NCI-H748 (cell line): ENCODE results near the gene LPO.
A peak's percentile ranks its signal among the peaks of the same experiment; 100 is the strongest.

Experiments used
- DNase-seq: peaks from one replicate; lab custom pipeline; 2025; ENCODE audit not compliant: unreplicated experiment; lab: John Stamatoyannopoulos, UW

Gene LPO

DNA sequence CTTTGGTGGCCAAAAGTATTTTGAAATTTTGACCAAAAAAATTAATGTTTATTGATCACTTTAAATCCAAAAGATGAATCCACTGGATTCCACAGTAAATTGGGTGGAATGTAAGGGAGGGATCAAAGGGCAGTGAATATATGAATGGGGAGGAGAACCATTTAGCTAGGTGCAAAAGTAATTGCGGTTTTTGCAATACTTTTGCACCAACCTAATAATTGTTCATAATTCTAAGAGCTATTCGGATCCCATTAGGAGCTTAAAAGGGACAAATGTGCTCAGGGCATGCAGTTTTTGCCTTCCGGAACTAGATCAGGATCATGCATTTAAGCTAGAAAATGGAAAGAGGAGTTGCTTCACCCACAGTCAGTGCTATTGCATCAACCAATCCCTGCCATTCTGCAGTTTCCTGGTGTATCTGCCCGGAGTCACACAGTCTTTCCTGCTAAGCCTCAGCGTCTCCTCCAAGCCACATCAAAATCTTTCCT is at the start of gene LPO:
TSS of gene LPO (plus strand) at position 438 of the 488 bp plus-strand sequence. CDS start 4,396 bp downstream, outside the sequence.
- DNase-seq, result no peak

DNA sequence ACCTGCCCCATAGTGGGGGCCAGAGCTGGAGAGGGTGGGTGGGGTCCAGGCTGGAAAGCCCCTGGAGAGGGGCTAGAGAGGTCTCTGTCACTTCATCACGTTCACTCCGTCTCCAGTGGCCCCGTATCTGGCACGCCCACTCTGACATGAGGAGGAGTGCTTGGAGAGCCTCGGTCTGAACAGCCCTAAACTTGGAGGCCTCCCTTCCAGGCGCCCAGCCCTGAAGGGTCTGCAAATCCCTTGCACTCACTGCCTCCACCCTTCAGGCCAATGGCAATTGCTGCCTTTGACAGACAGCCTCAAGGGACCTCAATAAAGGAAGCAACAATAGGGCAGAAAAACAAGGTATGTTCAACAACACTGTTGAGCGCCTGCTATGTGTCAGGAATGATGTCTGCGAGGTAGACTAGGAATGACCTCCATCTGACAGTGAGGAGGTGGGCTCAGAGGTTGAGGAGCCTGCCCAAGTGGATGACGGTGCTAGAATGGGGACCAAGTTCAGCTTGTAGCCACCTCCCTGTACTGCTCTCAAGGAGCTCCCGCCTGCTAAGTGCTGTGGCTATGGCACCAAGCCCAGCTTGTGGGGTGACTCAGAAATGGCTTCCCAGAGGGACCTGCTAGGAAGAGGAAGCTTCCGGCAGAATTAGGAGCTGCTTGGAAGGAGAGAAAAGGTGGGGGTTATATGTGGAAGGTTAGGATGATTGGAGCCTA is 48.8 kb upstream of the LPO start:
- no peak for DNase-seq

DNA sequence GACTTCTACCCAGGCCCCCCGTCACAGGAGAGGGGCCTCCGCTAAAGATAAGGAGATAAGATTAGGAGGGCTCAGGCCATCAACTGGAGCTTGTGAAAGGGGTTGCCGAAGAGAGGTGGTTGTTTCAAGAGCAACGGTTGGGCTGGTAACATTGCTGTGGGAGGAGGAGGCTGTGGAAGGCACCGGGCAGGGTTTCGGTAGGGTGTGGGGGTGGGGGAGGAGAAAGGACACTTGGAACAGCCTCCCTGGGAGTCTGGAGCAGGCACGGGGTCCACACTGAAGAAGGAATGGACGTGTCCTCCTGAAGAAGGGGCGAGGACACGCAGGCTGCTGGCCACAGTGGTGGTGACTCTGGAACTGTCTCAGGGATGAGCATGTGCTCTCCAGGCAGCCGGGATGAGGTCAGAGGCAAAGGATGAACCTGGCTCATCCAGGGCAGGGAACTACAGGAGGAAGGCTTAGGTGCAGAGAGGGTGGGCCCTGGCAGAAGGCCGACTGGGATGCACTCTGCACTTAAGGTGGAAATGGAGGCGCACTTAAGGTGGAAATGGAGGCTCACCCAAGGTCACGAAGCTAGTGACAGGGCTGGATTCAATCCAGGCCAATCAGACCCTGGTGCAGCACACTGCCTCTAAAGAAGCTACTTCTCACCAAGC is 47.0 kb upstream of the LPO start:
- no peak for DNase-seq

DNA sequence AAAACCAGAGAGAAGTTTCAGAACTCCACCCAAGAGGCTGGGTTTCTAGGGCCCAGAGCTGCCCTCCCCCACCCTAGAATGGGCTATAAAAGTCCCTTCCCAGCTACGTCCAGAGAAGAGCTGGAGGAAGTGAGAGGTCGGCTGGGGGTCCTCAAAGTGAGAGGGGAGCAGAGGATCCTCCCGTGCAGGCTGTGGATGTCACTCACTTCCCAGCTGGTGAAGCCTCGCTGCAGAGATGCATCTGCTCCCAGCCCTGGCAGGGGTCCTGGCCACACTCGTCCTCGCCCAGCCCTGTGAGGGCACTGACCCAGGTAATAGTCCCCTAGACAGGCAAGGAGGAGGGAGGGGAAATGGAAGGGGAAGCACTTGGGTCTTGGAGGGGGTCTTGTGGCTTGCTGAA is 45.8 kb upstream of the LPO start, which contains the start of gene EPX:
TSS of gene EPX (plus strand) at position 115 of the 400 bp plus-strand sequence. CDS start at position 236, 121 bp downstream.
- DNase-seq, result no peak

DNA sequence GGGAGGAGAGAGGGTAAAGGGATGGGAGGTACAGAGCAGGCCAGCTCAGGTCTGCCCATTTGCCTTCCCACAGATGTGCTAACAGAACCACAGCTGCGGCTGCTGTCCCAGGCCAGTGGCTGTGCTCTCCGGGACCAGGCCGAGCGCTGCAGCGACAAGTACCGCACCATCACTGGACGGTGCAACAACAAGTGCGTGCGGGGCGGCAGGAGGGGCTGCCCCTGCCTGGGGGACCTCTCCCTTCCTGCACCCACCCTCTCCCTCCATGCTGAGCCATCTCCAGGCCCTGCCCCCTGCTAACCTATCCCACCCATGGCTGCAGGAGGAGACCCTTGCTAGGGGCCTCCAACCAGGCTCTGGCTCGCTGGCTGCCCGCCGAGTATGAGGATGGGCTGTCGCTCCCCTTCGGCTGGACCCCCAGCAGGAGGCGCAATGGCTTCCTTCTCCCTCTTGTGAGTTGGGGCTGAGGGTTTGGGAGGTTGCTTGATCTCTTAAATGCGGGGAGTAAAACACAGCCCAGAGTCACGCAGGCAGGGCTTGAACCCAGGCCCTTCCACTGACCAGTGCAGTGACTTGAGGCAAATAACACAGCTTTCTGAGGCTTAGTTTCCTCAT is 44.6 kb upstream of the LPO start:
- DNase-seq, result no peak

DNA sequence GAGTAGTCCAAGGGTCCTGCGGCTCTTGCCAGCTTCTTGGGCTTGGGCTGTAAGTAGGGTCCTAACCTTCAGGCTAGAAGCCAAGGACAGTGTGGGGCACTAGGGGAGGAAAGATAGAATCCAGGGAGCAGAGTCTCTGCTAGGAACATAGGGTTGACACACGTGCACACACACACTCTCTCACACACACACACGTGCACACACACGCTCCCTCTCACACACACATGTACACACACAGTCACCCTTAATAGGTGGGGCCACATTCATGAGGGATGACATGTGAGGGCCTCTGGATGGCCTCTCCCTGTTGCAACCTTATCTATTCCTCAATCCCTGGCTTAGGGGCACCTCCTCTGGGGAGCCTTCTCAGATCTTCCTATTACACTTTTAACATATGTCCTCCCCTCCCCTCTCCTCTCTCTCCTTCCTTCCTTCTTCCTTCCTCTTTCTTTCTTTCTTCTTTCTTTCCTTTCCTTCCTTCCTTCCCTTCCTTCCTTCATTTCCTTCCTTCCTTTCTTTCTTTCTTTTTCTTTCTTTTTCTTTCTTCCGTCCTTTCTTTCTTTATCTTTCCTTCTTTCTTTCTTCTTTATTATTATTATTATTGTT is 42.8 kb upstream of the LPO start:
- DNase-seq, result no peak

DNA sequence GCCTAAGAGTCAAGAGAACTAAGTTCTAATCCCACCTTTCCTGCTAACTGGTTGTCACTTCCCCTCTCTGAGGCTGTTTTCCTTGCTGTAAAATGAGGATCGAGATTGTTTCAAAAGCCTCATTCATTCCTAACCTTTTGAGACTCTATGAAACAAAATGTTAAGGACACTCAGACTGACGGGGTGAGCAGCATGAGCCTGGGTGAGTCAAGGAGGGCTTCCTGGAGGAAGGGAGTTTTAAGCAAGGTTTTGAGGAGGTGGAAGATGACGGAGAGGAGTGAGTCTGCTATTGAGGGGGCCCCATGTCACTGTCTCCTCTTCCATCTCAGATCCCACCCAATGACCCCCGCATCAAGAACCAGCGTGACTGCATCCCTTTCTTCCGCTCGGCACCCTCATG is 41.8 kb upstream of the LPO start:
- no peak for DNase-seq

DNA sequence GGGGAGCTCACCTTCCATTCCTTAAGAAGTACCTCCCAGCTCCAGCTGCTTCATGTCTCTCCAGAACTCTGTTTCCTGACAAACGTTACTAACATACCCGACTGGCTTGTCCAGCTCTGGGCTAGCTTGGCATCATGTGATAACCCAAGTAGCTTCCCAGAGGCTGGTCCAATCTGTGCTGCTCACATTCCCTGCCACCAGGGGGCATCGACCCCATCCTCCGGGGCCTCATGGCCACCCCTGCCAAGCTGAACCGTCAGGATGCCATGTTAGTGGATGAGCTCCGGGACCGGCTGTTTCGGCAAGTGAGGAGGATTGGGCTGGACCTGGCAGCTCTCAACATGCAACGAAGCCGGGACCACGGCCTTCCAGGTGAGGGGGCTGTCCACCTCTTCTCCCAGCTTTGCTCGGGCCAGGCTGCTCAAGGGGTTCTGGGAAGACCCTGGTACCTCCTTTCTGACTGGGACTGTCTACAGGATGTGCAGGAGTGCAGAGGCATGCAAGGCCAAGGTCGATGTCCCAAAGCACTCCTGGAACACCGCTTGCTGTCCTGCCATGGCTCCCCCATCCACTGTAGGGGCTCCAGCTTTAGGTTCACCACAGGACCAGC is 38.3 kb upstream of the LPO start:
- peak; percentile 78 for DNase-seq

DNA sequence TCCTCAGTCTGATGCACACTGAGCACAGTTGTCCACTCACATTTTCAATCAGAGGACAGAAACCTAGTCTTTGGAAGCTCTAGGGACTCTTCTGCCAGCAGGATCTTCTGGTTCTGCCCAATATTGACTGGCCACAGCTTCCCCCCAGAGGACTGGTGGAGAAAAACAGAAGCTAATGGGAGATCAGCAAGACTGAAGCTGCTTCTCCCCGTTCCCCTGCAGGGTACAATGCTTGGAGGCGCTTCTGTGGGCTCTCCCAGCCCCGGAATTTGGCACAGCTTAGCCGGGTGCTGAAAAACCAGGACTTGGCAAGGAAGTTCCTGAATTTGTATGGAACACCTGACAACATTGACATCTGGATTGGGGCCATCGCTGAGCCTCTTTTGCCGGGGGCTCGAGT is 35.5 kb upstream of the LPO start:
- no peak for DNase-seq

DNA sequence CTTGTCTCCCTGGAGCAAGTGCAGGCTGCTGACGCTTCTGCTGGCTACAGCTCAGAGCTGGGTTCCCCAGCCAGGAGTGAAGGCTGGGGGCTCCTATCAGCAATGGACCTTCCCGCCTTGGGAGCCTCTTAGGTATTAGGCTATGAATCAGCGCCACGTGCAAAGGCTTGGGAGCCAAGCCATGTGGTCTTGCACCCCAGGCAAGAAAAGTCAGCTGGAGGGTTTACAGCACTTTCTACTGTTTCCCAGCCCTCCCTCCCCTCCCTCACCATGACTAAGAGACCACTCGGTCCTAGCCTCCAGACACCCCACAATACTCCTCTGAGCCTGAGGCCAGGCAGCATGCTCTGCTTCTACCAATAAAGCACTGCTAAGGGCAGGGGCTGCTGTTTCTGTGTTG is 33.6 kb upstream of the LPO start:
- DNase-seq, result no peak

DNA sequence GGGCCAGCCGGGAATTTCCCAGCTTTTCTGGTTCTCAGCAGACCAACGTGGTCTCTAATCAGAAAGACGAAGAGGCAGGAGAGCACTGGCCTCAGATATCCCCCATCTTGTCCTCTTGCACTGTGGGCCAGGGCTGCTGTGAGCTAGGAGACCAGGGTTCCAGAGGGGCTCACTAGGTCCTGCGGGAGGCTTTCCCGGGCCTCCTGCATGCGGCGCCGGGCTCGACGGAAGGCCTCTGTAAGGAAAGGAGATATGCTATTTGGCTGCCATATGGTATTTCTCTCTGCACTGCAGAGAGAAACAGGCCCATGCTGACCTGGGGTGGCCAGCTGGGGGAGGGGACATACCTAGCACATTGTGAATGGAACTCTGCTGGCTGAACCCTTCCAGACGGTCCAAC is 32.4 kb upstream of the LPO start:
- no peak for DNase-seq

DNA sequence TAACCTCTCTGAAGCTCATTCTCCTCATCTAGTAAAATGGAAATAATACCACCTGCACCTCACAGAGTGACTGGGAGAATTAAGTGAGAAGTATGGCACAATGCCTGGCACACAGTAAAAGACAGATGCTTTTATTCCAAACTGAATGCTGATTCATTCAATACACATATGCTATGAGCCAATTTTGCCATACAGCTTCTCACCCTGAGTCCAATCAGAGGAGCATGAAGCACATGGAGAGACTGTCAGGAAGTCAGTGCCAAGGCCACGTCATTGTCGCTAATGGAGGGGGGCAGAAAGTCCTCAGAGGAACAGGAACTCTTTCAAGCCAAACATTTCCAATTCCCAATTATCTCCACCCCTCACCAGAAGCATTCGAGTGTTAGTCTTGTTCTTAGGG is 30.9 kb upstream of the LPO start:
- DNase-seq, result no peak

DNA sequence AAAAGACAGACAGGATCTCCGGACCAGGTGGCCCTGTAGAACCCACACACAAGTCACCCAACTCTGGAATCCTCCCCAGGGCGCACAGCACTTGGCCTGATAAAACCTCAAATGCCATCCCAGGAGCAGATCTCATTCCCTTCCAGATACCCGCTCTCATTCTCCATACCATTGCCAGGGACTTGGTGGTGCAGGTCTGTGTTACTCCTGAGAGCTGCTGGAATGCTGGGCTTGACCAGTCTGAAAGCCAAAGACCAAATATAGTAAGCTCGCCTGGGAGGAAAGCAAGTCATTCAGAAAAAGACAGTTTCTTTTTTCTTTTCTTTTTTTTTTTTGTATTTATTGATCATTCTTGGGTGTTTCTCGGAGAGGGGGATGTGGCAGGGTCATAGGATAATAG is 30.0 kb upstream of the LPO start:
- no peak for DNase-seq

DNA sequence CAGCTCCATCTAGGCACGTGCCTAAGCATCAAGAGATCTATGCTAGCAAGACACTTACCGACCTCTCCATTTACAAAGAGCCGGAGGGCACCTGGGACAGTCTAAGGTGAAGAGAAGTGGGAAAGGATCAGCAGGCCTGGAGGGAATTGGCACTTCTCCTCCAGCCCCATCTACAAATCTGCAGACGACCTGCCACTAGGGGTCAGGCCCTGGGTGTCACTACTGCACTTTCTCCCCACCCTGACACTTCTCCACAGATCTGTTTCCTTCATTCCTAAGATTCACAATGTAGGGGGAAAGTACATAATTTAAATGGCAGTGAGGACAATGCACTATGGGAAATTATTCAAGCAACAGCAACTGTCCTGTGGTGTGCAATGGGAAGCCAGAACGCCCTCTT is 27.5 kb upstream of the LPO start:
- no peak for DNase-seq

DNA sequence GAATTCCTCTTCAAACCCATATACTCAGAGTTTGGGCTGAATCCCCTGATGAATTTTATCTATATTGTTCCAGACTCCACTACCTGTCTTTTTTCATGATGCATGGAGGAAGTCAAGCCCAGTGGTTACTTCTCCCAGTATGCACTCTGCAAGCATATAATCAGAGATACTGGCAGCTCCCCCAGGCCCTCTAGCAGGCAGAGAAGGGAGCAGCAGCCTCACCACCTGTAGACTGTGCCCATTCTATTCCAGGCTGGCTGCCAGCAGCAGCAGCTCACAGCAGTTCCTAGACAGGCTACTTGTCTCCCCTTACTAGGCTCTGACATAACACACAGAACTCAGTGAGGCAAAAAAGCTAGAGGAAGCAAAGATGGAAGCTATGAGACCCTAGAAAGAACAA is 22.7 kb upstream of the LPO start:
- DNase-seq, result no peak

DNA sequence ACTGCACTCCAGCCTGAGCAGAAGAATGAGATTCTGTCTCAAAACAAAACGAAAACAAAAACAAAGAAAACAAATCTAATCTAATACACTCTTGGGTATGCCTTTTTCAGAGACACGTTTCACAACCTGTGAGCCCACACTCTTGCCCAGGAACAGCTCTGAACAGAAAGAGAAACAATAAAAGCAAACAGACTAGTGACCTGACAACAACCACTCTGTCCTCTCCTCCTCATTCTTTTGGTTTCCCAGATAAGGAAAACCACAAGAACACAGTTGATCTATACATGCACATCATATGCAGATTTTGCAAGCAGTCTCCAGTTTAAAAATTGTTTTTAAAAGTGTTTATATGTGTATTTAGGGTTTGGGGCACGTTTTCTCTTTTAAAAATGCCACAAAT is 20.6 kb upstream of the LPO start:
- no peak for DNase-seq

DNA sequence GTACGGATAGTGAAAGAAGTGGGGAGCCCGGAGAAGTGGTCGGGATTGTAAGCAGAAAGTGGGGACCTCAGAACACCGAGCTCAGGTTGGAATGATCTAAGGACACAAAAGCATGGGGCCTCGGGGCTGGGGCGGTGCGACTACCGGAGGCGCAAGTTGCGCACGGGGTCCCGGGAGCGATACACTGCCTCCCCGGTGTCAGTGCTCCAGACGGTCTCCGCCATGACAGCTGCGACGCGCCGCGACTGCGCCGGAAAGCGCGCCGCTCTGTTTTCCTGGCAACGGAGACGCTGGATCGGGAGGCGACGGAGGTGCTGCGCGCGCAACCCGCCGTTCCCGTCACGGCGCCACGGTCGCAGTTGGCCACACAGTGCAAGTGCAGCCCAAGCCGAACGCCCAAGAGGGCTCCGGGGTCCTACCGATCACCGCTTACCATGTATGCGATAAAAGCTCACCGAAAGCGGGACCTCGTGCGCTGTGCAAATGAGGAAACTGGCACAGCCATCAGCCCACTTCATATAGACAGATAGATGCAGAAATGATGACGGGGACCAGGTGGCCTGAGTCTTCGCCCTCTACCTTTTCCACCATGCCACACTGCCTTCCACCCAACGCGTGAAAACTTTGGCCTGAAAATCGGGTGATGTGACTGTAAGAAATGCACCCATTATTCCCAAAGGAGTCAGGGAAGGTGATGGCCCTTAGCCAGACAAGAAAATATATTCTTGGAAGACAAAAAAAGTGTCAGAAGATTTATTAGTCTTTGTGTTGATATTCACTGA is 19.2 kb upstream of the LPO start, which contains the start of gene MKS1:
TSS of gene MKS1 (minus strand) at position 249 of the 782 bp plus-strand sequence. CDS start at position 224, 25 bp downstream.
- DNase-seq, result peak; percentile 95

DNA sequence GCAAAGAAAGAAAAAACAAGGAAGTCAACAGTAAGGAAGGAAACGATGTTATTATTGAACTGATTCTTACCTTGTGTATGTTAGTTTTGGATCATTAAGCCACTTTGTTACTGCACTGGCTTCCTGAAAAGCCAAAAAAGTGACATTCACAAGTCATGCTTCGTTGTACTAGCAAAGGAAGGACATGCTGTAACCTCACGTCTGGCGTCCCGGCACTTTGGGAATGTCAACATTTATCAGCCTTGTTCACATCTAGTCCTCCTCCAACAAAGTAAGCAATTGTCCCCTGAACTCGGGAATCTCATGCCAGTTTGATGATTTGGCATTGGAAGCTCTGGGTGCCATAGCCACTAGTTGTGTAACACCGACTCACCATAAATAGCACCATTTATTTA is 18.6 kb upstream of the LPO start:
- DNase-seq, result no peak

DNA sequence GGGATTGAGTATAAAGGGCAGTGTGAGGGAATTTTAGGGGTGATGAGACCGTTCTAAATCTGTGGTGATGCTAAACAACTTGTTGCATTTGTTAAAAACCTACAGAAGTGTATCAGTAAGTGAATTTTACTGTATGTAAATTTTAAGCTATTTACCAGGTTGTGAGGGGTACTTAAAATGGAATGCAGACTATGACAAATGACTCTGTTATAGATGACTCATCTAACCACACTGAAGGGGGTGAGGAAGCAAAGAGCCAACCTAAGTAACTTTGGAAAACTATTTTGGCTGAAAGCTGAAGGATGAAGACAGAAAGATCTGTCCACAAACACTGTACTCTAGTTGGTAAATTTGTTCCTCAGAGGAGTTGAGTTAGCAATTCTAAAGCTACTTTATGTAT is 14.1 kb upstream of the LPO start:
- no peak for DNase-seq

DNA sequence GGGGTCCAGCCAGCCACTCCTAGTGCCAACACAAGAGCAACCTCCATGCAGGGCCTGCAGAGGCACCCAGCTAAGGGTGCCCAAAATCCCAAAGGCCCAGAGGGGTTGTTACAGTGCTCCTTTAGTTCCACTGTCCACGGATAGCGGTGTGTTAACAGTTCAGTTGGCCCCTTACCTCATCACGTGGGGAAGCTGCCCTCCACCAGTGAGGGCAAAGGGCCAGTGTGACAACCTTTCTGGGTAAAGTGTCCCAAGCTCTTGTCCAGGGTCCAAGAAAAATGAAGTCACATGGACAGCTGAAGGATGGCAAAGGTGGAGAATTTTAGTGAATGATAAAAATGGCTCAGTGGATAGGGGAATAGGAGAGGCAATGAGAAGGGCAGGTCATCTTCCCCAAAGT is 10.7 kb upstream of the LPO start:
- no peak for DNase-seq
